Transverse colon (tissue), 4 donors: ENCODE results near the gene HSP90AA1.
"Not testable (repeated sequence)": the region's sequence is repeated elsewhere in the genome, so short reads cannot be mapped to it uniquely, and the experiment has no call there.

ENCODE experiments used
- EP300 ChIP-seq: sonication (generic); formaldehyde crosslinking; IDR thresholded peaks from one replicate; pipeline ENCODE4 v1.6.1; 2017; ENCODE audit warnings: antibody characterized with exemption, low read depth
- POLR2A ChIP-seq: fragments of 450-650 bp; IDR thresholded peaks from one replicate; pipeline ENCODE4 v1.6.1; 2016; ENCODE audit warnings: antibody characterized with exemption, mild to moderate bottlenecking, moderate library complexity
- POLR2AphosphoS5 ChIP-seq, 3 donors: sonication (generic); formaldehyde crosslinking; IDR thresholded peaks; one replicate each; pipeline ENCODE4 v1.6.1; 2016; ENCODE audit warnings: antibody characterized with exemption in 3 of 3
- TF ChIP-seq, protein P1 (sequence below), 5 experiments: fragments of 200-600 bp in 3 of 5; fragments of 450-650 bp in 2 of 5; sonication (generic) in 3 of 5; IDR thresholded peaks; 1 replicate in 2 of 5; 2 replicates in 3 of 5; pipeline ENCODE4 v1.5.1; 2016 to 2017; ENCODE audit warnings: antibody characterized with exemption in 5 of 5, inconsistent platforms in 3 of 5, mild to moderate bottlenecking in 2 of 5, moderate library complexity in 1 of 5

DNA sequence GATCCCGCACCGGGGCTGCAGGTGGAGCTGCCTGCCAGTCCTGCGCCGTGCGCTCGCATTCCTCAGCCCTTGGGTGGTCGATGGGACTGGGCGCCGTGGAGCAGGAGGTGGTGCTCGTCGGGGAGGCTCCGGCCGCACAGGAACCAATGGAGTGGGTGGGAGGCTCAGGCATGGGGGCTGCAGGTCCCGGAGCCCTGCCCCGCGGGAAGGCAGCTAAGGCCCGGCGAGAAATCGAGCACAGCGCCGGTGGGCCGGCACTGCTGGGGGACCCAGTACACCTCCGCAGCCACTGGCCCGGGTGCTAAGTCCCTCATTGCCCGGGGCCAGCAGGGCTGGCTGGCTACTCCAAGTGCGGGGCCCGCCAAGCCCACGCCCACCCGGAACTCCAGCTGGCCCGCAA is 48.6 kb upstream of the HSP90AA1 start:
- not testable (repeated sequence) for TF ChIP-seq POLR2A; POLR2AphosphoS5 (IDR thresholded peaks at IDR 0.05); EP300
- TF ChIP-seq, protein P1, sequence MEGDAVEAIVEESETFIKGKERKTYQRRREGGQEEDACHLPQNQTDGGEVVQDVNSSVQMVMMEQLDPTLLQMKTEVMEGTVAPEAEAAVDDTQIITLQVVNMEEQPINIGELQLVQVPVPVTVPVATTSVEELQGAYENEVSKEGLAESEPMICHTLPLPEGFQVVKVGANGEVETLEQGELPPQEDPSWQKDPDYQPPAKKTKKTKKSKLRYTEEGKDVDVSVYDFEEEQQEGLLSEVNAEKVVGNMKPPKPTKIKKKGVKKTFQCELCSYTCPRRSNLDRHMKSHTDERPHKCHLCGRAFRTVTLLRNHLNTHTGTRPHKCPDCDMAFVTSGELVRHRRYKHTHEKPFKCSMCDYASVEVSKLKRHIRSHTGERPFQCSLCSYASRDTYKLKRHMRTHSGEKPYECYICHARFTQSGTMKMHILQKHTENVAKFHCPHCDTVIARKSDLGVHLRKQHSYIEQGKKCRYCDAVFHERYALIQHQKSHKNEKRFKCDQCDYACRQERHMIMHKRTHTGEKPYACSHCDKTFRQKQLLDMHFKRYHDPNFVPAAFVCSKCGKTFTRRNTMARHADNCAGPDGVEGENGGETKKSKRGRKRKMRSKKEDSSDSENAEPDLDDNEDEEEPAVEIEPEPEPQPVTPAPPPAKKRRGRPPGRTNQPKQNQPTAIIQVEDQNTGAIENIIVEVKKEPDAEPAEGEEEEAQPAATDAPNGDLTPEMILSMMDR (IDR thresholded peaks at IDR 0.05), result not testable (repeated sequence)
